ENCODE measurements around the gene BRPF1. TPM values are rescaled to one million over a fixed set of nuclear protein-coding genes. Genes with fewer than 3 reads are reported as not detected.

BRPF1 gene
- total RNA-seq, 8 experiments from 2014 or later, result 9.7 to 22.7 (median 13.6) TPM

DNA sequence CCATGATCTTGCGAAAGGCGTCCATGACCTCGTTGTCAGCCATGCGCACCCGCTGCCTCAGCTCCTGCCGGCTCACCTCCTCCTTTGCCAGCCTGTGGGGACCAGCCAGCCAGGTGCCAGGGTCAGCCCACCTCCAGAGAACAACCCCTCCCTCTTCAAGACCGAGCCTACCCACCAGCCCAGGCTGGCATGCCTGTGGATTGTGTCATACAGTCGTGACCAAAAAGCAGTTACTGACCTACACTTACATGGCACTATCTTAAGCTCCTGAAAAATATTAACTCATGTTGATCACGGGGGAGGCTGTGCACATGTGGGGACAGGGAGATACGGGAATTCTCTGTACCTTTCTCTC is 48.9 kb downstream of the BRPF1 start:
- H3K27ac ChIP-seq, result no peak overlapping the region
- H3K4me3 ChIP-seq, result no peak overlapping the region
- in situ Hi-C loops (cut with MboI; ENCODE audit: low pct_unique_long_range_greater_than_20kb in 2 of 9, low sequenced_read_pairs in 9 of 9, unreplicated experiment in 9 of 9), result no loop called here
- 67 to 100% (median 90%) methylated on average over 1 to 7 of the region's 10 CpGs; no CpG with 5 or more reads in 1 of the 10 experiments for WGBS, 10 experiments
- H3K4me1 ChIP-seq (replicated peaks in 1 of 2), result no peaks in the 10 kb centered on the region
- no peak for ATAC-seq (replicated peaks in 6 of 8)

DNA sequence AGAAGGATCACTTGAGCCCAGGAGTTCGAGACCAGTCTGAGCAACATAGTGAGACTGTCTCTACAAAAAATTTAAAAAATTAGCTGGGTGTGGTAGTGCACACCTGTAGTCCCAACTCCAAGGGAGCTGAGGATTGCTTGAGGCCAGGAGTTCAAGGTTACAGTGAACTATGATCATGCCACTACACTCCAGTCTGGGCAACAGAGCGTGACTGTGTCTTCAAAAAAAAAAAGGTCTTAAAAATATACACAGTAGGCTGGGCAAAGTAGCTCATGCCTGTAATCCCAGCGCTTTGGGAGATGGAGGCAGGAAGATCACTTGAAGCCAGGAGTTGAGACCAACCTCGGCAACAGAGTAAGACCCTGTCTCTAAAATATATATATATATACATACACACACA is 49.4 kb downstream of the BRPF1 start:
- Histone ChIP-seq H3K4me1 (replicated peaks in 1 of 2) (no peaks in the 10 kb centered on the region), H3K4me3 (no peak overlapping the region), H3K27ac (no peak overlapping the region)
- no peak for ATAC-seq (replicated peaks in 6 of 8)
- 90 to 100% (median 96%) methylated on average over 1 to 4 of the region's 4 CpGs; no CpG with 5 or more reads in 6 of the 10 experiments for WGBS, 10 experiments
- in situ Hi-C loops (cut with MboI; ENCODE audit: low pct_unique_long_range_greater_than_20kb in 2 of 9, low sequenced_read_pairs in 9 of 9, unreplicated experiment in 9 of 9), result no loop called here

DNA sequence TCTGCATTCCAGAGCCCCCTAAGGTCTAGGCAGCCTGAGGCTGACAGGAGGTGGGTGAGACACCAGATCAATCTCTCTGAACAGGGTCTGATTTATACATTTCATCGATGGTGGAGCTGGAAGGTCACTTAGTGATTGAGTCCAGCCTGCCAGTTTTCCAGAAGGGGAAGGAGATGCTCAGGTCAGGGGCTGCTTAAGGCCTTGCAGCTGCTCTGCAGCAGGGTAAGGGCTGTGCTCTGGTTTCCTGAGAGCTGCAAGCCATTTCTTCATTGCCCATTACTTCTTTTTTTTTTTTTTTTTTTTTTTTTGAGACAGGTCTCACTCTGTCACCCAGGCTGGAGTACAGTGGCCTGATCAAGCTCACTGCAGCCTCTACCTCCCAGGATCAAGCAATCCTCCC is 50.0 kb downstream of the BRPF1 start:
- Histone ChIP-seq H3K27ac (no peak overlapping the region), H3K4me3 (no peak overlapping the region), H3K4me1 (replicated peaks in 1 of 2) (no peaks in the 10 kb centered on the region)
- no peak for ATAC-seq (replicated peaks in 6 of 8)
- in situ Hi-C loops (cut with MboI; ENCODE audit: low pct_unique_long_range_greater_than_20kb in 2 of 9, low sequenced_read_pairs in 9 of 9, unreplicated experiment in 9 of 9), result no loop called here
- 100% methylated on average over 1 of the region's 1 CpG; no CpG with 5 or more reads in 8 of the 10 experiments for WGBS, 10 experiments

DNA sequence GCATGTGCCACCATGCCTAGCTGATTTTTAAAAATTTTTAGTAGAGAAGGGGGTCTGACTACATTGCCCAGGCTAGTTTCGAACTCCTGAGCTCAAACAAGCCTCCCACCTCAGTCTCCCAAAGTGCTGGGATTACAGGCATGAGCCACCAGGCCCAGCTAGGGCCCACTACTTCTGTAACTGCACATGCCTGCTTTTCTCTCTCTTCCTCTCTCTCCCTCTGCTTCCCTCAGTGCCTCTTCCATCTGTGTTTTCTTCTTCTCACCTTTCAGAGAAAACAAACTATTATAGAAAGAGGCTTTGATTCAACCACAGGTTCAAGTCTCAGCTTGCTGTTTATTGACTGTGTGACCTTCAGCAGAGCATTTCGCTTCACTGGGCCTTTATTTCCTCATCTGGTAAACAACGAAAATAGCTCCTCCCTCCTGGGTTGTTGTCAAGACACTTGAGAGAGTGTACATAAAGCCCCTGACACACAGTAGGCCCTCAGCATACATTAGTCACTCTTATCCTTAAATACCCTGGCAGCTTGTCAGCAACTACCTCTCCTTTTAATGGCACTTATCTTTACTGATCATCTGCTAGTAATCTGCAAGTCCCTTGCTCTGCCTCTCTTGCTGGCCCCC is 50.6 kb downstream of the BRPF1 start:
- in situ Hi-C loops (cut with MboI; ENCODE audit: low pct_unique_long_range_greater_than_20kb in 2 of 9, low sequenced_read_pairs in 9 of 9, unreplicated experiment in 9 of 9), result no loop called here
- ATAC-seq (replicated peaks in 6 of 8), result no peak
- Histone ChIP-seq H3K4me1 (replicated peaks in 1 of 2) (no peaks in the 10 kb centered on the region), H3K27ac (no peak overlapping the region), H3K4me3 (no peak overlapping the region)
- WGBS, 10 experiments, result 60 to 100% (median 74%) methylated on average over 1 to 3 of the region's 3 CpGs; no CpG with 5 or more reads in 3 of the 10 experiments

DNA sequence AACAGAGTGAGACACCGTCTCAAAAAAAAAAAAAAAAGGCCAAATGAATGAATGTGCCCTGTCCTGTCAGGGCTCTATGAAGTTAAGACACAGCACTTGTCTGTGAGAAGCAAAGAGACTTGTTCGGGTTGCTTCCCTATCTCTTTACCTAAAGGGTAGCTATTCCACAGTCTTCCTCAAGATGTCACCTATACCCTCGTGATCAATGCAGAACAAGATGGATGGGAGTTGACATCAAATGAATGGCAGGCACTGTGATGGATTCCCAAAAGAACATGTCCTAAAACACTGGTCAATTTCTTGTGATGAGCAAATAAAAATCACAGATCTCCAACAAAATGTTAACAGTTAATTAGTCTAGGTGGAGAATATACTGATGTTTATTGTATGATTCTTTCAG is 51.2 kb downstream of the BRPF1 start:
- H3K4me1 ChIP-seq (replicated peaks in 1 of 2), result no peaks in the 10 kb centered on the region
- no peak overlapping the region for H3K27ac ChIP-seq
- in situ Hi-C loops (cut with MboI; ENCODE audit: low pct_unique_long_range_greater_than_20kb in 2 of 9, low sequenced_read_pairs in 9 of 9, unreplicated experiment in 9 of 9), result no loop called here
- ATAC-seq (replicated peaks in 6 of 8), result no peak
- 0 to 100% (median 51%) methylated on average over 1 to 3 of the region's 3 CpGs; no CpG with 5 or more reads in 2 of the 10 experiments for WGBS, 10 experiments
- no peak overlapping the region for H3K4me3 ChIP-seq

DNA sequence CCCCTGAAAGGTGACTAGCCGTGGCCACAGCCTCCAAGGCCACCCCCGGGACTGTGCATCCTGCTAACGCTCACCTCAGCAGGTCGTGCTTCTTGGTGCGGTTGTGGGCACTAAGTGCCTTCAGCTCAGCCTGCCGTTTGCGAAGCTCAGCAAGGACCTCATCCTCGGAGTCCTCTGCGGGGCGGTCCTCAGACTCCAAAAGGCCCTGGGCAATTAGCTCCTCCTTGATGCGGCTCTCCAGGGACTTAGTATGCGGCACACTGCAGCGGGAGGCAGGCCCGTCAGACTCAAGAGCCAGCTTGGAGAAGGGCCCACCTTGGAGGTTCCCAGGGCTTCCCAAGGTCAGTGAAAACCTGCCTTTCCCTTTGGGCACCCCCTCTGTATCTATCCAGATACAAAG is 52.4 kb downstream of the BRPF1 start:
- in situ Hi-C loops (cut with MboI; ENCODE audit: low pct_unique_long_range_greater_than_20kb in 2 of 9, low sequenced_read_pairs in 9 of 9, unreplicated experiment in 9 of 9), result no loop called here
- WGBS, 10 experiments, result 90 to 100% (median 98%) methylated on average over 1 to 10 of the region's 14 CpGs; no CpG with 5 or more reads in 4 of the 10 experiments
- Histone ChIP-seq H3K4me3 (no peak overlapping the region), H3K4me1 (replicated peaks in 1 of 2) (no peaks in the 10 kb centered on the region), H3K27ac (no peak overlapping the region)
- no peak for ATAC-seq (replicated peaks in 6 of 8)

DNA sequence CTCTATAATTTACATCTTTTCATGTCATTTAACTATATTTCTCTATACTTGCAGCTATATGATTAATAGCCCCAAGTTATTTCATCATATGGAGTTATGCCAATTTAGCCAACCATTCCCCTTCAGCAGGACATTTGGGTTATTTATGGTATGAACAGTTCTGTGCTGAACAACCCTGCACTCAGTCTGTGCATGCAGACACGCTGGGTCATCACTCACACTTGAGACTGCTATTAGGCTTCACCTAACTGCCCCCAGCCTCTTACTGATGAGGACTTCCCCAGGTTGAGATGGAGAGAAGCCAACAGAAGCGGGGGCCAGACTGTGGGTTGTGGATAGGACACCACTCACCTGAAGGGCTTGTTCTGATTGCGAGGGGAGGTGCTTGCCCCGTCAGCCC is 53.4 kb downstream of the BRPF1 start:
- peak in 1 of 8 experiments; percentile 57 for ATAC-seq (replicated peaks in 6 of 8)

DNA sequence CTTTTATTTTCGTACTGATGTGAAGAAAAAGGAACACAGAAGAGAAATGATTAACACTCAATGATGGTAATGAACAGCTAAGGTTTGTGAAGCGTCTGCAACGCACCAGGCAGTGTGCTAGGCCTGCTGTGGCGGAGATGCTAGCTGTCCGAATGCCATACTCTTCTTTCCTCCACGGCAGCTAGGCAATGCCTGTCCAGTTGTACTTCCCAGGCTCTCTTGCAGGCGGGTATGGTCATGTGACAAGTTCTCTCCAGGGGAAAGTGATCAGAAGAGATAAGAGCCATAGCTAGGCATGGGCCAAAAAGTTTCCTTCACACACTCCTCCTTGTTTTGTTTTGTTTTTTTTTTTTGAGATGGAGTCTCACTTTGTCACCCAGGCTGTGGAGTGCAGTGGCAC is 54.1 kb downstream of the BRPF1 start:
- in situ Hi-C loops (cut with MboI; ENCODE audit: low pct_unique_long_range_greater_than_20kb in 2 of 9, low sequenced_read_pairs in 9 of 9, unreplicated experiment in 9 of 9), result no loop called here
- WGBS, 10 experiments, result 80 to 100% (median 90%) methylated on average over 1 to 7 of the region's 7 CpGs; no CpG with 5 or more reads in 1 of the 10 experiments
- H3K4me3 ChIP-seq, result no peak overlapping the region
- H3K27ac ChIP-seq, result no peak overlapping the region
- ATAC-seq (replicated peaks in 6 of 8), result no peak
- no peaks in the 10 kb centered on the region for H3K4me1 ChIP-seq (replicated peaks in 1 of 2)

More for the DNA sequence above, 53.4 kb downstream of the BRPF1 start:
- no peak overlapping the region for H3K4me3 ChIP-seq
- in situ Hi-C loops (cut with MboI; ENCODE audit: low pct_unique_long_range_greater_than_20kb in 2 of 9, low sequenced_read_pairs in 9 of 9, unreplicated experiment in 9 of 9), result no loop called here
- 60 to 100% (median 100%) methylated on average over 1 to 3 of the region's 4 CpGs; no CpG with 5 or more reads in 3 of the 10 experiments for WGBS, 10 experiments
- no peak overlapping the region for H3K27ac ChIP-seq
- no peaks in the 10 kb centered on the region for H3K4me1 ChIP-seq (replicated peaks in 1 of 2)

DNA sequence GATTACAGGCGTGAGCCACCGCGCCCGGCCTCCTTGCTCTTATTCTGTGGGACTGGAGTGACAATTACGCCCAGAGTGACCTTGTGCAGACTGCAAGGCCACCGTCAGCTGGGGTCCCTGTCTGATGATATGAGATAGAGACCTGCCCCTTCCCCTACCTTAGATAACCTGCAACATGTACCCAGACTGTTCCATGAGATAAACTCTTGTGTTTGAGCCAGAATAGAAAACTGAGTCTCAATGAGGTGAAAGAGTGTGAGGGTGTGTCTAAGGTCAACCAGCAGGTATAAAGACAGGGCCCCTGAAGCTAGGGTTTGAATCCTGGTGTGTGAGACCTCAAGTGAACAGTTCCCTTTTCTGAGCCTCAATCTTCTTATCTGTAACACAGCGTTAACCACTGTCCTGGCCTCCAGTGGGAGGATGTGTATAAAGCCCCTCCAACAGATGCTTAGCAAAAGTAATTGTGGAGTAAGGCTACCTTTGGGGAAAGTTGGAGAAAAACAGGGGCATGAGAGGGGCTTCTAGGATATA is 54.7 kb downstream of the BRPF1 start:
- no peak overlapping the region for H3K4me3 ChIP-seq
- ATAC-seq (replicated peaks in 6 of 8), result no peak
- WGBS, 10 experiments, result 78 to 100% (median 100%) methylated on average over 1 to 5 of the region's 7 CpGs; no CpG with 5 or more reads in 3 of the 10 experiments
- in situ Hi-C loops (cut with MboI; ENCODE audit: low pct_unique_long_range_greater_than_20kb in 2 of 9, low sequenced_read_pairs in 9 of 9, unreplicated experiment in 9 of 9), result no loop called here
- no peaks in the 10 kb centered on the region for H3K4me1 ChIP-seq (replicated peaks in 1 of 2)
- H3K27ac ChIP-seq, result no peak overlapping the region

DNA sequence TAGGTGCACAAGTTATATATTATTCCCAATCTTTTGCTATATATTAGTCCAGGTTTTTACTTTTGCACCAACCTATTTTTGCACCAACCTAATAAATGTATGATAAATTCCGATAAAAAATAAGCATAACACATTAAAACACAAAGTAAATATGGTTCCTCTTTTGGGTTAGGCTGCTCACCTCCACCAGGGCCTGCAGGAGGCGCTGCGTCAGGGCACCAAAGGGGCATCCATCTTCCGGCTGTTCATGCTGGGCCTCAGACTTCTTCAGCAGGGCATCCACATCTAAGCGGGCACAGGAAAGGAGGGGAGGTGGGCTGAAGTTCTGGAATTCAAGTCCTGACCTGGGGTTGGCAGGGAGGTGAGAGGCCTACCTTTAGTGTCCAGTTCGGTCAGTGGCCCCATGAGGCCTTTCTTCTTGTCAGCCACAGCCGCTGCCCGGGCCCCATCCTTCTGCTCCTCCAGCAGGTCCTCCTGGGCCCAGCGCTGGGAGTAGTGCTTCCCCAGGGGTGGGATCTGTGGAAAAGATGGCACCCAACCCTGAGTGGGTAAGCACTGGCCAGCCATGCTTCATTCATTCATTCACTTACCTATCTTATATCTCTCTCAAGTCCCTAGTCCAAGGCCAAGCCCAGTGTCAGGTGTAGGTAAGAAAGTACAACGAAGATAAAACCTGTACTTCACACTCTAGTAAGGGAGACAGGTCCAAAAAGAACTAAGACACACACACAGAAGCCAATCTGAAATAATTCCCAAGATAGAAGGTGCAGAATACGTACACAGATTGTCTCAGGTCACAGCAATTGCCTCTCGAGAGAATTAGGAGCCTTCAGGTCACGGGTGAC is 55.5 kb downstream of the BRPF1 start:
- no peak overlapping the region for H3K27ac ChIP-seq
- in situ Hi-C loops (cut with MboI; ENCODE audit: low pct_unique_long_range_greater_than_20kb in 2 of 9, low sequenced_read_pairs in 9 of 9, unreplicated experiment in 9 of 9), result no loop called here
- H3K4me3 ChIP-seq, result no peak overlapping the region
- no peaks in the 10 kb centered on the region for H3K4me1 ChIP-seq (replicated peaks in 1 of 2)
- peak in 1 of 8 experiments; percentile 25 for ATAC-seq (replicated peaks in 6 of 8)
- WGBS, 10 experiments, result 0 to 100% (median 92%) methylated on average over 1 to 9 of the region's 13 CpGs; no CpG with 5 or more reads in 1 of the 10 experiments

DNA sequence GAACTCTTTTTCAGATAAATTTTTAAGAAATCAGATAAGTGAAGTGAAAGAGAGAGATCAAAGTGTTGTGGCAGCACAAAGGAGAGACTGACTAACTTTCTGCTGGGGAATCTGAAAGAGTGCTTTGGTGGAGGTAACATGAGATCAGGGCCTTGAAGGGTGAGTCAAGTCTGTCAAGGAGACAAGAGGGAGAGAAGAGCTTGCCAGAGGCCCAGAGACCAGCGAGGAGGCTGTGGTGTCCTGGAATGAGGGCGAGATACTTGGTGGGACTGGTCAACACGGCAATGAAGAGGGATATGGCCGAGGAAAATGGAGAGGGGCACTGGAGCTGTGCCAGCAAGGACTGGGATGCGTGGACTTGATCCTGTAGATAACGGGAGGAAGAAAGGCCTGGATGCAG is 56.2 kb downstream of the BRPF1 start:
- H3K27ac ChIP-seq, result no peak overlapping the region
- H3K4me1 ChIP-seq (replicated peaks in 1 of 2), result no peaks in the 10 kb centered on the region
- in situ Hi-C loops (cut with MboI; ENCODE audit: low pct_unique_long_range_greater_than_20kb in 2 of 9, low sequenced_read_pairs in 9 of 9, unreplicated experiment in 9 of 9), result no loop called here
- no peak overlapping the region for H3K4me3 ChIP-seq
- ATAC-seq (replicated peaks in 6 of 8), result no peak
- WGBS, 10 experiments, result 83 to 100% (median 96%) methylated on average over 1 to 5 of the region's 6 CpGs; no CpG with 5 or more reads in 4 of the 10 experiments

DNA sequence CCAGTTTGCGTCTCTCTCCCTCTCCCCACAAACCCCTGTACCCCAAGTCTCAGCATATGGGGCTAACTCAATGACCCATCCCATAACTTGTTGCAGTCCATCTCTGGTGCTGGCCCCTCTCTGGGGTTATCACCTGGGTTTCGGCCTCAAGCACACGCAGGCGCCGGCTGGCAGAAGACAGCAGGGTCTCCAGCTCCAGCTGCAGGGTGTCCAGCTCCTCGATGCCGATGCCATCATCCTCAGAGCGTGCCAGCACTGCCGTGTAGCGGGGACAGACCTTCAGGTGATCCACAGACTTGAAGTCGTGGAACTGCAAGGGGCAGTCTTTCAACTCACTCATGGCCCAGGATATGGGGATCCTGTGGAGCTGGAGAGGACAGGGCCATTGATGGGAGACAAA is 59.6 kb downstream of the BRPF1 start:
- no peak overlapping the region for H3K27ac ChIP-seq
- H3K4me1 ChIP-seq (replicated peaks in 1 of 2), result peaks cover 3 to 4% of the 10 kb centered on the region in 2 donors
- in situ Hi-C loops (cut with MboI; ENCODE audit: low pct_unique_long_range_greater_than_20kb in 2 of 9, low sequenced_read_pairs in 9 of 9, unreplicated experiment in 9 of 9), result no loop called here
- no peak overlapping the region for H3K4me3 ChIP-seq
- 87 to 100% (median 100%) methylated on average over 1 to 6 of the region's 11 CpGs; no CpG with 5 or more reads in 7 of the 10 experiments for WGBS, 10 experiments
- no peak for ATAC-seq (replicated peaks in 6 of 8)

DNA sequence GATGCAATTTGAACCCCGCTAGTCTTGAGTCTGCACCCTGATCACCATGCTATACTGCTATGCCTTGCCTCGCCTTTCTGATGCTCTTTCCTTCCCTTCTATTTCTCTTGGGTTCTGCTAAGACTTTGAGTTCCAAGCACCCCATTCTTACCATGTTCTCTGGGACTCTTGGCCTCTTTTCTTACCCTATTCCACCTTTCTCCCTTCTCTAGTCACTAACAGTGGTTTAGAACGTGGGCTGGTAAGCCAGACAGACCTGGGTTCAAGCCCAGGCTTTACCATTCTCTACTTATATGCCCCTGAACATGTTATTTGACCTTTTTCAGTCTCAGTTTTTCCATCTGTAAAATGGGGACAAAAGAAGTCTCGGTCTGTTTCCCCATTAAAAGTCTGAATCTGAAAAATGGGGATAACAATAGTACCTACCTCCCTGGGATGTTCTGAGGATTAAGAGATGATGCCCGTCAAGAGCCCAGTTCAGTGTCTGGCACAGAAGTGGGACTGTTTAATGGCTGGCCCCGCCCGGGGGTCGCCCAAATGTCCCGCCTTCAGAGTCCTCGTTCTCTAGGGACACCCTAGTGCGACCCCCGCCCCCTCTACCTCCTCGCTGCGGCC is 60.4 kb downstream of the BRPF1 start:
- WGBS, 10 experiments, result 10 to 93% (median 46%) methylated on average over 1 to 7 of the region's 14 CpGs; no CpG with 5 or more reads in 1 of the 10 experiments
- no peak for ATAC-seq (replicated peaks in 6 of 8)
- Histone ChIP-seq H3K4me3 (peak overlapping the region; percentile 57 to 92 (median 82)), H3K27ac (peak overlapping the region; percentile 99 to 100), H3K4me1 (replicated peaks in 1 of 2) (peaks cover 3 to 4% of the 10 kb centered on the region in 2 donors)
- in situ Hi-C loops (cut with MboI; ENCODE audit: low pct_unique_long_range_greater_than_20kb in 2 of 9, low sequenced_read_pairs in 9 of 9, unreplicated experiment in 9 of 9), result no loop called here
